K562 (cell line): ENCODE results near the gene MGST2.

Experiments
- NRF1 ChIP-seq, 2 experiments: fragments of 450-650 bp; IDR thresholded peaks in 1 of 2; conservative IDR thresholded peaks in 1 of 2; 2 replicates each; pipeline ENCODE4 v1.6.1; 2014; ENCODE audit warnings: mild to moderate bottlenecking in 2 of 2
- POLR2A ChIP-seq: fragments of 450-650 bp; conservative IDR thresholded peaks from 2 replicates; pipeline ENCODE4 v1.6.1; 2016
- POLR2AphosphoS2 ChIP-seq: IDR thresholded peaks from 2 replicates; pipeline ENCODE4 v1.6.1; 2012; ENCODE audit warnings: low read length, improper control_type of control experiment
- TF ChIP-seq, protein P1 (sequence below): fragments of 150-350 bp; conservative IDR thresholded peaks from 2 replicates; pipeline ENCODE4 v1.6.1; 2014; ENCODE audit warnings: low read length
- TF ChIP-seq, protein P2 (sequence below), 2 experiments: fragments of 450-650 bp in 1 of 2; sonication (generic) in 1 of 2; formaldehyde crosslinking; conservative IDR thresholded peaks; 2 replicates each; pipeline versions ENCODE4 v1.4.0 to v1.8.1; 2020 to 2022; ENCODE audit warnings: mild to moderate bottlenecking in 1 of 2, missing genetic modification reagents in 1 of 2
- TF ChIP-seq, protein P3 (sequence below), 3 experiments: IDR thresholded peaks in 2 of 3; conservative IDR thresholded peaks in 1 of 3; 2 replicates each; pipeline ENCODE4 v1.5.1; 2011 to 2012; ENCODE audit warnings: low read length in 3 of 3, mild to moderate bottlenecking in 3 of 3, control low read depth in 2 of 3, improper control_type of control experiment in 1 of 3, inconsistent platforms in 1 of 3, low read depth in 1 of 3, mixed read lengths in 1 of 3, moderate library complexity in 1 of 3; ENCODE audit not compliant: insufficient read depth in 2 of 3

DNA sequence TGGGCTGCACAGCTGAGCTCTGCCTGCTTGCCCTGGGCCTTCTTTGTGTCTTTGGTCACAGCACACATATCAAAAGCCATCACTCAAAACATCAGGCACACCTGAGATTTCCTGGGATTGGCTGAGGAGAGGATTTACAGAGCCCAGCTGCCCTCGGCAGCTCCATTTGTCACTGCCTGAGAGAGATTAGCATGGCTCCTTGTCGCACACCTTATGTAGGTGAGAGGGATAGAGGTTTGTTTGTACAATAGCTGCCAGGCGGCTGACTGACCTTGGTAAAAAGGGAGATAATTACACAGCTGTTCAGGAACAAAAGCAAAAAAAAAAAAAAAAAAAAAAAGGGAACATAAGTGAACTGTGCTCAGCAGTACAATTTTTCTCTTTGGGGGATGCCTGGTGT, 63.2 kb downstream of the MGST2 start:
- TF ChIP-seq, protein P1, sequence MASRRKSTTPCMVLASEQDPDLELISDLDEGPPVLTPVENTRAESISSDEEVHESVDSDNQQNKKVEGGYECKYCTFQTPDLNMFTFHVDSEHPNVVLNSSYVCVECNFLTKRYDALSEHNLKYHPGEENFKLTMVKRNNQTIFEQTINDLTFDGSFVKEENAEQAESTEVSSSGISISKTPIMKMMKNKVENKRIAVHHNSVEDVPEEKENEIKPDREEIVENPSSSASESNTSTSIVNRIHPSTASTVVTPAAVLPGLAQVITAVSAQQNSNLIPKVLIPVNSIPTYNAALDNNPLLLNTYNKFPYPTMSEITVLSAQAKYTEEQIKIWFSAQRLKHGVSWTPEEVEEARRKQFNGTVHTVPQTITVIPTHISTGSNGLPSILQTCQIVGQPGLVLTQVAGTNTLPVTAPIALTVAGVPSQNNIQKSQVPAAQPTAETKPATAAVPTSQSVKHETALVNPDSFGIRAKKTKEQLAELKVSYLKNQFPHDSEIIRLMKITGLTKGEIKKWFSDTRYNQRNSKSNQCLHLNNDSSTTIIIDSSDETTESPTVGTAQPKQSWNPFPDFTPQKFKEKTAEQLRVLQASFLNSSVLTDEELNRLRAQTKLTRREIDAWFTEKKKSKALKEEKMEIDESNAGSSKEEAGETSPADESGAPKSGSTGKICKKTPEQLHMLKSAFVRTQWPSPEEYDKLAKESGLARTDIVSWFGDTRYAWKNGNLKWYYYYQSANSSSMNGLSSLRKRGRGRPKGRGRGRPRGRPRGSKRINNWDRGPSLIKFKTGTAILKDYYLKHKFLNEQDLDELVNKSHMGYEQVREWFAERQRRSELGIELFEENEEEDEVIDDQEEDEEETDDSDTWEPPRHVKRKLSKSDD: no peak
- TF ChIP-seq NRF1 (conservative IDR thresholded peaks at IDR 0.05 in 1 of 2, IDR thresholded peaks at IDR 0.05 in 1 of 2) (no peak), POLR2AphosphoS2 (no peak), POLR2A (no peak)
- TF ChIP-seq, protein P2, sequence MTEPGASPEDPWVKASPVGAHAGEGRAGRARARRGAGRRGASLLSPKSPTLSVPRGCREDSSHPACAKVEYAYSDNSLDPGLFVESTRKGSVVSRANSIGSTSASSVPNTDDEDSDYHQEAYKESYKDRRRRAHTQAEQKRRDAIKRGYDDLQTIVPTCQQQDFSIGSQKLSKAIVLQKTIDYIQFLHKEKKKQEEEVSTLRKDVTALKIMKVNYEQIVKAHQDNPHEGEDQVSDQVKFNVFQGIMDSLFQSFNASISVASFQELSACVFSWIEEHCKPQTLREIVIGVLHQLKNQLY (CRISPR knock-in tag; conservative IDR thresholded peaks at IDR 0.05): no peak
- TF ChIP-seq, protein P3, sequence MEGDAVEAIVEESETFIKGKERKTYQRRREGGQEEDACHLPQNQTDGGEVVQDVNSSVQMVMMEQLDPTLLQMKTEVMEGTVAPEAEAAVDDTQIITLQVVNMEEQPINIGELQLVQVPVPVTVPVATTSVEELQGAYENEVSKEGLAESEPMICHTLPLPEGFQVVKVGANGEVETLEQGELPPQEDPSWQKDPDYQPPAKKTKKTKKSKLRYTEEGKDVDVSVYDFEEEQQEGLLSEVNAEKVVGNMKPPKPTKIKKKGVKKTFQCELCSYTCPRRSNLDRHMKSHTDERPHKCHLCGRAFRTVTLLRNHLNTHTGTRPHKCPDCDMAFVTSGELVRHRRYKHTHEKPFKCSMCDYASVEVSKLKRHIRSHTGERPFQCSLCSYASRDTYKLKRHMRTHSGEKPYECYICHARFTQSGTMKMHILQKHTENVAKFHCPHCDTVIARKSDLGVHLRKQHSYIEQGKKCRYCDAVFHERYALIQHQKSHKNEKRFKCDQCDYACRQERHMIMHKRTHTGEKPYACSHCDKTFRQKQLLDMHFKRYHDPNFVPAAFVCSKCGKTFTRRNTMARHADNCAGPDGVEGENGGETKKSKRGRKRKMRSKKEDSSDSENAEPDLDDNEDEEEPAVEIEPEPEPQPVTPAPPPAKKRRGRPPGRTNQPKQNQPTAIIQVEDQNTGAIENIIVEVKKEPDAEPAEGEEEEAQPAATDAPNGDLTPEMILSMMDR (IDR thresholded peaks at IDR 0.05 in 2 of 3, conservative IDR thresholded peaks at IDR 0.05 in 1 of 3; ENCODE audit: insufficient read depth in 2 of 3, low read depth in 1 of 3, low read length in 3 of 3): no peak
